GM18868 (cell line): ENCODE results near the gene MAMLD1.

Source experiments
- ATAC-seq: cut with Tn5 transposase; IDR thresholded peaks from one replicate; pipeline ENCODE4 v1.9.1; 2021; ENCODE audit warnings: mild to moderate bottlenecking, moderate library complexity; ENCODE audit not compliant: unreplicated experiment

Gene MAMLD1

GRCh38 chrX:150455215-150455608 is 92.1 kb downstream of the MAMLD1 start:
- ATAC-seq, result no peak

- no peak for ATAC-seq
Observed at GRCh38 chrX:150456466-150456865, 93.3 kb downstream of the MAMLD1 start.

- ATAC-seq, result no peak
Observed at GRCh38 chrX:150456941-150457340, 93.8 kb downstream of the MAMLD1 start.

GRCh38 chrX:150459196-150459595 is 96.1 kb downstream of the MAMLD1 start:
- ATAC-seq, result no peak

- no peak for ATAC-seq
Observed at GRCh38 chrX:150460063-150460462, 96.9 kb downstream of the MAMLD1 start.

GRCh38 chrX:150460781-150461180 is 97.7 kb downstream of the MAMLD1 start:
- no peak for ATAC-seq

- no peak for ATAC-seq
Observed at GRCh38 chrX:150463566-150463965, 100.4 kb downstream of the MAMLD1 start.

GRCh38 chrX:150464001-150464400 is 100.9 kb downstream of the MAMLD1 start:
- no peak for ATAC-seq

GRCh38 chrX:150465326-150465725 is 102.2 kb downstream of the MAMLD1 start:
- ATAC-seq, result no peak

GRCh38 chrX:150465881-150466775 is 103.0 kb downstream of the MAMLD1 start:
- no peak for ATAC-seq

GRCh38 chrX:150472306-150472705 is 109.2 kb downstream of the MAMLD1 start:
- no peak for ATAC-seq

- no peak for ATAC-seq
Observed at GRCh38 chrX:150473371-150473770, 110.3 kb downstream of the MAMLD1 start.

GRCh38 chrX:150475461-150475860 is 112.3 kb downstream of the MAMLD1 start:
- ATAC-seq, result no peak

- no peak for ATAC-seq
Observed at GRCh38 chrX:150476164-150476699, 113.1 kb downstream of the MAMLD1 start.

GRCh38 chrX:150477371-150477770 is 114.3 kb downstream of the MAMLD1 start:
- ATAC-seq, result no peak

- ATAC-seq, result peak; percentile 51
Observed at GRCh38 chrX:150478496-150479492, 115.7 kb downstream of the MAMLD1 start.

- ATAC-seq, result peak; percentile 87
Observed at GRCh38 chrX:150482537-150483206, 119.6 kb downstream of the MAMLD1 start.

- ATAC-seq, result no peak
Observed at GRCh38 chrX:150483356-150483985, 120.4 kb downstream of the MAMLD1 start.

- peak; percentile 54 for ATAC-seq
Observed at GRCh38 chrX:150486011-150486410, 122.9 kb downstream of the MAMLD1 start.
